Sciatic nerve (tissue), 2 donors: ENCODE results near the gene DDX59. TPM values are rescaled to one million over a fixed set of nuclear protein-coding genes. Genes with fewer than 3 reads are reported as not detected.

Experiments used
- ATAC-seq: fragments of 200-7000 bp; cut with Tn5 transposase; one replicate; pipeline ENCODE4 v1.9.1; 2020; ENCODE audit warnings: mild to moderate bottlenecking, moderate library complexity
- DNase-seq: peaks from one replicate; pipeline ENCODE4 v3.0.0-alpha.2; 2020; ENCODE audit warnings: low spot score
- intact Hi-C: fragments of 100-400 bp; cut with DNase I; formaldehyde crosslinking; loops from one replicate; pipeline ENCODE4 v1.14.2; 2022
- total RNA-seq: library from RNA; stranded (reverse); fragmentation: NEBNext Ultra II Directional; extraction: Animal tissue kit (Norgen Biotek cat#: 25700); gene quantifications from one replicate; pipeline ENCODE4 v1.2.1, GENCODE V29; 2021
- donor health status: DM: no; HTN: no; CAD: no.
- donor health status: DM: no; HTN: no; CAD: no.

The DDX59 gene
- 25.4 TPM for total RNA-seq

DNA sequence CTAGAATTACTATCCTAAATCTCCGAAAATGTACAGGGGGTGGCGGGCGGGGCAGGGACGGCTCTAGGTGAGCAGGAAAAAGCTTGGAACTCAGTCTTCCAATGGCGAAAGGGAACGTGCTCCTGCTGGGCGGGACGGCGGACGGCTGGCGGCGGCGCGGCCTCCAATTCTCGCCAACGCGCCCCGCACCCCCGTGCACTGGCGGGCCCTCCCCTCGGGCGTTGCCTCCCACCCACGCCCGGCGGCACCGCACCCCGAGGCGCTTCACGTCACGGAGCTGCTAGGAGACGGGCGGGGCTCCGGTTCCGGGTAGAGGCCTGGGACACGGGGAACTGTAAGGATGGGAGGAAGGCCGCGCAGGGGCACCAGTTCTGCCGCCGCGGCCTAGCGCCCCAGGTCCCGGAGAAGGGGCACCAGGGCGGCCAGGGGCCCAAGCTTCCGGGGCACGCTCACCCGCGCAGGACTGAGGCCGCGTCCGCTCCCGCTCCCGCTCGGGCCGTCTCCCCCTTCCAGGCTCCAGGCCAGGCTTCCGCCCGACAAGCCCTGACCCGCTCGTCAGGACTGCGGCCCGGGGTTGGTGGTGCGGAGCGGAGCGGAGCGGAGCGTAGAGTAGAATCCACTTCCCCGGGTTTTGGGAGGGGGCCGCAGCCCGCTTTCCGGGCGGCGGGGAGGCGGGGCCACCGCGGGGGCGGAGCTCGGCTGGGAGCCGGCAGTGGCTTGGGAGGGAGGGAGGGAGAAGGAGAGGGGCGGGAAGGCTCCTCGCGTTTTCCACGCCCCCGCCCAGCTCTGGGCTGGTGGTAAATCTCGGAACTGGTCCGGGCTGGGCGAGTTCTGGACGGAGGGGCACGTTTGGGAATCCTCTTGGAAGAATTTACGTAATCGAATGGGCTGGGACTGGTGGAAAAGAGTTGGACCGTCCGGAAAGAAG lies at the start of gene DDX59:
DDX59 (minus strand) TSS at position 594 of the 928 bp plus-strand sequence. CDS start 3,167 bp downstream, outside the sequence.
- ATAC-seq (peak; percentile 96), DNase-seq (peak; percentile 97)
- intact Hi-C loops, result no loop called here

DNA sequence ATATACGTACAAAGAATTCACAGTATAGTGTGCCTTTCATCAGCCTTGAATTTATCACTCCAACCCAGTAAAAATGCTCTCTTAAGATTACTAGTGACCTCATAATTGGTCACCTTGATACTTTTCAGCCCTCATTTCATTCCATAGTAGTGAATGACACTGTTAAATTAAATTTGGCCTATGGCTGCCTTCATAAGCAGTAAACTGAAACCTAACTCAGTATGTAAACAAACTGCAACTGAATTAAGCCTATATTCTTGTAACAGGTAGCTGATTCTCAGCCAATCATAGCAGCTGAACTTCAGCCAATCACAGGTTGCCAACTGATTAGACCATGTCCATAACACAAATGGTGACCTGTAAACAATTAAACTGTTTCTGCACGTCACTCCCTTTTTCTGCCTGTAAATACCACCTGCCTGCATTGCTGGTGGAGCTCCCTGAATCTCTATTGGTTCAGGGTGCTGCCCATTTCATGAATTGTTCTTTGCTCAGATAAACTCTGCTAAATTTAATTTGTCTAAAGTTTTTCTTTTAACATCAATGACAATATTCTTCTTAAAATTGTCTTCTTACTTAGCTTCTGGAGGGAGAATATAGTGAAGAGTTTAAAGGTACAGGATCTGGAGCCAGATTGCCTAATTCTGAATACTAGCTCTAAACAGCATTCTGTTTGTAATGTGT lies 44.9 kb upstream of the DDX59 start:
- intact Hi-C loops, result no loop called here
- ATAC-seq (no peak), DNase-seq (no peak)

DNA sequence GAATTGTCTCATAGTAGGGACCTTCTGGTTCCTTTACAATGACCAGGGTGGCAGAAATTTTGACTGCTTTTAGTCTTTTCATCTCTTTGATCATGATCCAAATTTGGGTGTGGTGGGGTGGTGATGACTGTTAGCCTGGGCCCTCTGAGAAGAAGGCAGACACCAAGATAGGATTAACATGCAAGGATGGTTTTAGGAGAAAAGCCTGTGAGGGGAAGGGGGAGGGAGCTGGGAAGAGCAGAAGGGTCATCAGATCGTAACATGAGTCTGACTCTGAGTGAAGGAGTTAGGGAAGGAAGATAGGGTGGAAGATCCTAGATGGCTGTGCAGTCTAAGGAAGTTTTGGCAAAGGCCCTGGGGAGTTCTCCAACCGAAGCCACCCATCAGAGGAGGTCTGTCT lies 40.5 kb upstream of the DDX59 start:
- DNase-seq (no peak), ATAC-seq (no peak)
- intact Hi-C loops, result no loop called here

DNA sequence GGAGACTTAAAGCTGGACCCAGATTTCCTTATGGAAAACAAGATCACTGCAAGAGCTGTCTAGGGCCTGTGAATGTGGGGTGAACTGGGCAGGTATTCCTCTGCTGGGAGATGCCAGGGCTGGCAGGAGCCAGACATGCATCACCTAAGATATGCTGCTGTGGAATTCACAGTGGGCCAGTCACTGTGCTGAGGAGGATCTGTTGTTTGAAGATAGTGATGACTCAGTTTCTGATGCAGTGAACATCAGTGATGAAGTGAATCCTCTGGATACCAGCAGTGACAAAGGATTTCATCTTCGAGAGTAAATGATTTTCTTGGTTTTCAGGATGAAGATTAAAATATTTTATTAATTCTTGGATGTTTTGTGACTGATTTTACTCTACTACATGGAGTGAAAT lies 39.1 kb upstream of the DDX59 start:
- intact Hi-C loops, result no loop called here
- DNase-seq (no peak), ATAC-seq (no peak)

DNA sequence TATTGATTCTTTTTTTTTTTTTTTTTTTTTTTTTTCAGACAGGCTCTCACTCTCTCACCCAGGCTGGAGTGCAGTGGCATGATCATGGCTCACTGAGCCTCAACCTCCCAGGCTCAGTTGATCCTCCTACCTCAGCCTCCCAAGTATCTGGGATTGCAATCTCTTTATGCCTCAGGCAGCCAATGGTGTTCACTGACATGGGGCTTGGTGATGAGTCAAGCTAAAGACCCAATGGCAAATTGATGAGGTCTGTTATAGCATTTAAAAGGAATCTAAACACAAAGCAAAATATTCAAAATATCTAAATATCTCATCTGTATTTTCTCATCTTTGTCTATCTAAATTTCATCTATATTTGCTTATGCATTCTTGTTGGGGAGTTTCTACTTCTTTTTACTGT lies 38.5 kb upstream of the DDX59 start:
- ATAC-seq (no peak), DNase-seq (no peak)
- intact Hi-C loops, result no loop called here

DNA sequence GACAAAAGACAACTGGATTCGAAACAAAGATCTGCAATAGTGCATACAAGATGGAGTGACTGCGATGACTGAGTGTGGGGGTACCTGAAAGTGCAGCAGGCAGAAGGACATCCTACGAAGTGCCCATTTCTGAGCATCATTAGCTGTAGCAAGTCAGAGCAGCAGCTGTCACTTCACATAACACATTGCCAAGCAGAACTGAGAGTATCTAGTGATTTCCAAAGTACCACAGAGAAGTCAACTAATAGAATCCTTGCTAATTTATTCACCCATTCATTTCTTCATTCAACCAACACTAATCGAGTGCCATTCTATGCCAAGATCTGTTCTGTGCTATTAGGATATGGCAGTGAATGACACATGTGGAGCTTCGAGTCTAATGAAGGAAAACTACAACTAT lies 37.4 kb upstream of the DDX59 start:
- intact Hi-C loops, result no loop called here
- ATAC-seq (no peak), DNase-seq (no peak)

DNA sequence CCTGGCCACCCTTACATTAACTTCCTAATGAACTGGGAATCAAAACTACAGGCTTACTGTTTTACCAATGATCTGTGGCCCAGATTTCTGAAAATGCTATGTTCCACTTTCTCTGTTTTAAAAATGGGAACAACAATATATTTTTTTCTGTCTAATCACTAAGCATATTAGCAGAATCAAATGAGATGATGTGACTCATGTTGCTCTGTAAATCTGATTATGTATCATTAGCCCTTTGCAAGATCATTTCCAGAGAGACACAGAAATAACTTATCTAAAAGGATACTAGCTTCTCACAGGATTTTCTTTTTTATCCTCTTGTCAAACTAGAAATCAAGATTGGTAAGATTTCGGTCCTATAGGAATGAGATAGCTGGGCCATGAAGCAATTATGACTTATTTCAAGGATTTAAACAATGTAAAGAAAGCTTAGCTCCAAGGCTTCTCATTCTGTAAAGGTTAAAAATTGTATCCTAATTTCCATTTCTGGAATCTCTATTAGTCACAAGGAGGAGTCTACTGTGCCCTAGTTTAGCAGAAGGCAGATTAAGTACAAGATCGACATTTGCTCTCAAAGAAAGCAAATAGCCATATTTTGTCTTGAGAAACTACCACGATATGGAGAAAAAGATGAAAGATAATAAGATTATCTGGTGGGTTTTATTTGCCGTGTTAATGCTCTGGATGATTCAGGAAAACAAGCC lies 36.6 kb upstream of the DDX59 start:
- ATAC-seq (no peak), DNase-seq (no peak)
- intact Hi-C loops, result no loop called here

DNA sequence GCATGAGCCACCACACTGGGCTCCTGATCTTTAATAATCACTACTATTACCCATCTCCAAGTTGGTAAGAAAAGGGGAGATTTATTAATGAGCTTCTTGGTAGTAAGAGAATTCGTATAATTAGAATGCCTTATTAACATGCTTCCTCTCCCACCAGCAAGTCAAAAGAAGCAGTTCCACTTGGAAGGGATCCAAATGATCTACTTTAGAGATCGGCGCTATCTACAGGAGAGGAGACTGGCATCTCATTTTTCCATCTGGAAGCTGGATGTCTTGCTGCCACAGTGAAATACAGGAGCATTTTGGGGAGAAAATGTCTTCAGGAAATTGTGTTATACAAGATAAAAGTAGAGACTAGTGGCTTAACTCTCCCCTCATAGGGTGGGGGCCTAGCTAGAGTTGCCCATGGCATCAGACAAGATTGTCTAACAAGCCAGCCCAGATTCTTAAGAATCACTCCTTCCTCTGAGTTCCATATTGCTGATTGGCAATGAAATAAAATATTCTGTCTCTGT lies 35.3 kb upstream of the DDX59 start:
- DNase-seq, result no peak
- intact Hi-C loops, result no loop called here
- no peak for ATAC-seq

DNA sequence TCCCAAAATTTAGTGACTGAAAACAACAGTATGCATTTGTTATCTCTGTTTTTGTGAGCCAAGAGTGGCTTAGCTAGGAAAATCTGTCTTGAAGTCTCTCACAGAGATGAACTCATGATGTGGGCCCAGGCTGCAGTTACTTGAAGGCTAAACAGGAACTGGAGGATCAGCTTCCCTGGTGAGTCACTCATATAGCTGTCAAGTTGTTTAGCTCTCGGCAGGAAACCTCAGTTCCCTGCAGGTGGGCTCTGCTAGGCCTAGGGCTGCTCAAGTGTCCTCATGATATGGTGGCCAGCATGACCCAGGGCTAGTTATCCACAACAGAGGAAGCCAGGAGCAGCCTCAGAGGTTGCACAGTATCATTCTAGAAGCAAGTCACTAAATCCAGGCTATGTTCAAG lies 30.2 kb upstream of the DDX59 start:
- no peak for ATAC-seq
- intact Hi-C loops, result no loop called here
- DNase-seq, result no peak

DNA sequence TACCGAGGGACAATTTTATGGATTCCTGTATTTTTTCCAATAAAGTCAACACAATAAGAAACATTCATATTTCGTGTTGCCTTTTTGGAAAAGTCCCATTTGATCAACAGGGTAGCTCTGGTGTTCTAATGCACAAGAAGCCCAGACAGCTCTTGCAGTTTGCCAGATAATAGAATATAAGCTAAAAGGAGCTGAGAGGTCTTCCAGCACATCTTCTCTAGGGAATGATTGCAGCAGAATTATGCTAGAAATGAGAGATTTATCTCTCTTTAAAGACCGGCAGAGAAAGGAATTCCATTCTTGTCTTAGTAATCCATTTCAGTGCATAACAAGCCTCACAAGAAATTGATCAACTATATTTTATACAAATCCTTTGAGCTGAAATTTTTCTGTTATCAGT lies 25.0 kb upstream of the DDX59 start:
- intact Hi-C loops, result no loop called here
- ATAC-seq, result no peak
- no peak for DNase-seq

DNA sequence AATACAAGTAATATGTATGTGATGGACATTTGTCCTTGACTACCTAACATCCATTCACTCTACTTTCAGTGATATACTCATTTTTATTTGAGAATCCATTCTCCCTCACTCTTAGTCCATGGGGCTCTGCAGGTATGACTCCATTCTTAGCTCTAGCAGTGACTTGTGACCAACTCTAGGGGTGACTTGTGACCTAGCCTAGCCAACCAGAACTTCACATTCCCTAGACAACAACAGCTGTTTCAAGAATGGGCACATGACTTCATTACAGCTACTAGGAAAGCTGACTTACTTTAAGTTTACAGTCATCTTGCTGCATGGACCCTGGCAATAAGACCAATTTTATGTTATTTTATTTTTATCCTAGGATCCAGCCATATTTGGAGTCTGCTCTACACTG lies 23.6 kb upstream of the DDX59 start:
- intact Hi-C loops, result no loop called here
- ATAC-seq (no peak), DNase-seq (no peak)

DNA sequence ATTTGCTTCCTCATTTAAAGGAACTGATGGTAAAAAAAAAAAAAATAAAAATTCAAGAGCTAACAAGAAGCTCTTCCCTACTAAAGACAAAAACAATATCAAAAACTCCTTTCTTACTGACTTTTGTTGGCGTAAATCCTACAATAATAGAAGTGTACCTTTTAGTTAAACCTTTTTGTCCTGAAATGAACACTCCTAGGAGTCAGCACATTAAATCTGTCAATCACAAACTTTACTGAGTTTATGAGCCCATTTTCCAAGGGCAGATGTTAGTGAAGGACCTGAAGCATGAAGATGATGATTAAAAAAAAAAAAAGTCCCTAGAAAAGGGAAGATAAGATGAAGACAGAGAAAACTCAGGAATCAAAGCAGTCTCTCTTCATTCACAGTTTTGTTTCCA lies 22.6 kb upstream of the DDX59 start:
- DNase-seq (no peak), ATAC-seq (no peak)
- intact Hi-C loops, result no loop called here

DNA sequence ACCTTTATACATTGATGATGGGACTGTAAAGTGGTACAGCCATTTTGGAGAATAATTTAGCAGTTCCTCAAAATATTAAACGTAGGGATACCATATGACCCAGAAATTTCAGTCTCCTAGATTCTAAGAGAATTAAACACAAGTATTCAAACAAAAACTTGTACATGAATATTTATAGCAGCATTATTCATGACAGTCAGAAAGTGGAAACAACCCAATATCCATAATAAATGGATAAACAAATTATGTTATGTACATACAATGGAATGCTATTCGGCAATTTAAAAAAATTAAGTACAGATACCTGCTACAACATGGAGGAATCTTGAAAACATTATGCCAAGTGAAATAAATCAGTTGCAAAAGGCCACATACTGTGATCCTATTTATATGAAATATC lies 16.9 kb upstream of the DDX59 start:
- intact Hi-C loops, result no loop called here
- DNase-seq (no peak), ATAC-seq (no peak)

DNA sequence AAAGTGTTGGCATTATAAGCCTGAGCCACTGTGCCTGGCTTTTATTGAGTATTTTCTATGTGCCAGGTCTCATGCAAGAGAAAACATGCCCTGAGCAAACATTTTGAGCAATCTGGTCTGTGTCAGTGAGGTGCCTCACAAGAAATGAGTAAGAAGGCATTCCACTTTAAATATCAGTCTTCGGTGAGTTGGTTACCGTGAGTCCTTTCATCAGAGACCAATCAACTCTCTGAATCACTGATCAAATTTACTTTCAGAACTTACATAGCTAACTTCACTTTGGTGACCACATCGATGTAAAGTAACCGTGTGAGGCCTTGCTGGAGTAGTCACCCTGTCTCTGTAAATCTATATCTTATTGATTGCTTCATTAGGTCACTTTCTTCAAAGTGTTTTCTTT lies 14.3 kb upstream of the DDX59 start:
- DNase-seq (no peak), ATAC-seq (no peak)
- intact Hi-C loops, result no loop called here

DNA sequence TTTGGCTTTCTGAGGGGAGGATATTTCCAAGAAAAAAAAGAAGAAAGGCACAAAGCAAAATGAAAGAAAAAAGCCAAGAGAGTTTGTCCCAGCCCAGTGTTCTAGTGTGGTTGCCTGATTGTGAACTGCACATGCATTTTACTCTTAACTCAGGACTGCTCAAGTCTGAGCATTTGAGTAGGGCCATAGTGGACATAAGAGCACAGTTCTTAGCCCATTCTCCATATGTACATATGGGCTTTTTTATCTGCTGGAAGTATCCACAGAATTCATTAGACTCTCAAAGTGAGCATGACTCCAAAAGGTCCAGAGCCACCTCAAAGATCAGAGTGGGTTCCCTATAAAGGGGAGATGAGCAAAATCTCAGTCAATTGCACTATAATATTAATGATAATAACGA lies 13.6 kb upstream of the DDX59 start:
- ATAC-seq (no peak), DNase-seq (no peak)
- intact Hi-C loops, result no loop called here

DNA sequence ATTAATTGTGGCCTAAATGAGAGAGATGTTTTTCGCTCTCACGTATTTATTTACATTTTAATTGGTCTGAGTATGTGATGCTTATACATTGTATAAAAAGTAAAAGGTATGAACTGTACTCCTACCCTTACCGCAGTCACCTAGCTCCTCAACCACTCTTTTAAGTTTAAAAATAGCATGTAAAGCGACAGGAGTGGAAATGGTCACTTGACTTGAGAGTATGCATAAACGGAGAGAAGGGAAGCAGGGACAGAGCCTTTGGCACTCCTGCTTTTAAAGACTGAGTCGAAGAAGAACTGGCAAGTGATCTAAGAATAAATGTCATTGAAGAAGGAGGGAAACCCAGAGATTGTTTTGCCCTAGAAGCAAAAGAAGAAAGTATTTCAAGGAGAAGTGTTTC lies 11.5 kb upstream of the DDX59 start:
- intact Hi-C loops, result no loop called here
- ATAC-seq (no peak), DNase-seq (no peak)

DNA sequence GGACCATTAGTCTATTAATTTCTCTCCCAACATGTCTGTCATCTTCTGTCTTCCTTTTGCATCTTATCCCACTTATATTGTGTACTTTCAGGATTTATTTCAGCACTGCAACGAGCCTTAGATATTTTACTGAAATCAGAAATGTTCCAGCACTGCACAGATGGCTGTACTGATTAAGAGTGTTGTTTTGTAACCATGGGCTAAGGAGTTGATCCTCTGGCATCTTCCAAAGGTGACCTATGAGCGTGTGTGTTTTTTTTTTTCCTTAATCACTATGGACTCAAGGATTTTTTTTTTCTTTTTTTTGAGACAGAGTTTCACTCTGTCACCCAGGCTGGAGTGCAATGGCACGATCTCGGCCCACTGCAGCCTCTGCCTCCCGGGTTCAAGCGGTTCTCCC lies 7.1 kb upstream of the DDX59 start:
- intact Hi-C loops, result no loop called here
- no peak for ATAC-seq

DNA sequence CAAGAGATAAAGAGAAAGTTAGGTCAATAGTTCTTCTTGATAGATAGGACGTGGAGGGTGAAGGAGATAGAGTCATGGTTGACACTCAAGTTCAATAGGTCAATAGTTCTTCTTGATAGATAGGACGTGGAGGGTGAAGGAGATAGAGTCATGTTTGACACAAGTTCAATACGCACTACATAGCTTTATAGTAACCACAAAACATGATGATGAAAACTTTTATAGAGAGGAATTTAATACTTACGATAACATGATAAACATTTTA lies 5.8 kb upstream of the DDX59 start:
- intact Hi-C loops, result no loop called here
- ATAC-seq, result no peak
- DNase-seq, result no peak

More for the DNA sequence above, 7.1 kb upstream of the DDX59 start:
- no peak for DNase-seq

DNA sequence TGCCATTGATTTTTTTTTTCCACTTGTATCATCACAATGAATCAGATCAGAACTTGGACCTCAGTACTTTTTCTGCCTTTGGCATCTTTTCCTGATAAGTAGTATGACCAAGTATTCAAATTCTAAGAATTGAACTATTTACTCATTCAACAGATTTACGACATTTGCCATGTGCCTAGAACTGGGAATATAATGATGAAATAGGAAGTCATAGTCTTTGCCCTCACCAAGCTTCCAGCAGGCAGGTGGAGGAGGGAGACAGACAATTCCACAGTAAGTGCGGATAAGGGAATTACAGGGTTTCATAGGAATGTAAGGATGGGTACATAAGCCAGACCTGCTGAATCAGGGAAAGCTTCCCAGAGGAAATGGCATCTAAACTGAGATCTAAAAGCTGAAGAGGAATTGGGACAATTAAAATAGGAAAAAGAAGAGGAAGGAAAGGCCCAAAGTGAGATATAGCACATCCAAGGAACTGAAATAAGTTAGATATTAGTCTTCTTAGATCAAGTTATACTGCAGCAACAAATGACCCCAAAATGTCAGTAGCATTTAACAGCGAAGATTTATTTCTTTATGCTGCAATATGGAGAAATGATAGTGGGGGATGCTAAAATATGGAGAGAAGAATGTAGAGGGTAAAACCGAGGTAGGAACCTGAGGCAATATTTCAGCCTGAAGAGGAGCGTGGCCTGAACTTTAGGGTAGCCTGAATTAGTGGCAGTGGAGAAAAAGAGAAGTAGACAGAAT lies 5.3 kb upstream of the DDX59 start:
- ATAC-seq, result no peak
- no peak for DNase-seq
- intact Hi-C loops, result no loop called here
